DND-41 (cell line): ENCODE measurements around the gene DUSP15.

Source experiments
- CTCF ChIP-seq: IDR thresholded peaks from 2 replicates; pipeline ENCODE4 v1.5.1; 2012; ENCODE audit warnings: borderline replicate concordance, low read length, moderate library complexity, mild to moderate bottlenecking; ENCODE audit not compliant: poor library complexity, severe bottlenecking; ENCODE audit errors: extremely low read depth
- EZH2 ChIP-seq: IDR thresholded peaks from 3 replicates; pipeline ENCODE4 v1.6.1; 2012; ENCODE audit warnings: borderline replicate concordance, low read depth, mild to moderate bottlenecking, moderate library complexity, low read length, inconsistent platforms; ENCODE audit not compliant: severe bottlenecking

GRCh38 chr20:31908016-31908415 lies 37.7 kb upstream of the DUSP15 start:
- no peak for TF ChIP-seq EZH2
- no peak for TF ChIP-seq CTCF
